NCI-H526 (cell line): ENCODE measurements around the gene SLC8A1.

ENCODE experiments used
- DNase-seq, 2 experiments: peaks; one replicate each; lab custom pipeline; 2025; lab: John Stamatoyannopoulos, UW

SLC8A1 gene

DNA sequence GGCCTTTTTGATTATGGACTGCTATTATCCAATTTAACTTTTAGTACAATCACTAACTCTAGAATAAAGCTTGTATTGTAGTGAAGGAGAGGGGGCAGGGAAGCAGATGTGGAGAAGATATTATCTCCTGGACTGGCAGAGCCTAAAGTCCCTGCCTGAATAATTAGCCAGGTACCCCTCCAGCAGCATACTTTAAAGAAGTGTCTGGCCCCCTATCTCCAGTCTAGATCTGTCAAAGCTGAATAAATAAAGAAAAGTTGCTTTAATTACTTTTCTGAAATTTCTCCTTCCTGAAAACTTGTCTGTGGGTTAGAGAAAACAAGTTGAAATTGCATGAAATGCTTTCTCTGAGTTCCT is 258.2 kb downstream of the SLC8A1 start:
- no peak for DNase-seq

DNA sequence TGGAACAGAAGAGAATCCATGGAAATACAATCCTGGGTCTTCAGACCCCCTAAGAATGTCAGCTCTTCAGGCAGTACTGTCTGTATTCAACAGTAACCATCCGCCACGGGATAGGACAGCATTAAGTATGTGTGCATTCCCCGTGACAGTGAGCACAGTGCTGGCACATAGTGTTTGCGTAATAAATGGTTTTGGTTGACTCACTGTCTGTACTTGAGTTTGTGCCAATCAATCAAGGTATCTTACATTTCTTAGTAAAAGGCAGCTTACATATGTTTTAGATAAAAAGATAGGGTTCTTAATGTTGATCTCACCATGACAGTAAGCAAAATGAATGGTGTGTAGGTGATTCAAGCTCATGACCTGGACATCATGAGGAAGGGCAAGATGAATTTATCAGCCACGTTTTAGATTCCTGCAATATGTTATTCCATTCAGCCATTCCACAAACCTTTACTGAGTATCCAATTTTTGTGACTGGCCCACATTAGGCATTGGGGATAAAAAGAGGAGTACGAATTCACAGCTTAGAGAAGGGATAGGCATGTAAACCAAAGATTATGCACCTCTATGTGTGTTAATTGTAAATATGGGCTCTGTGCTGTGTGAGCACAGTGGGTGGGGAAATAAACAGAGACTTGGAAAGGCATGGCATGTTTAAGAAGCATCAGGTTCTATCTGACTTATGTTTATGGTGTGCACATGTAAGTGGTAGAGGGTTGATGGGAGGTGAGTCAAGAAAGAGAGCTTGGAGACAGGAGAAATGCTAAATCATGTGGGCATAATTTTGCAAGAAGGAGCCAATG is 258.8 kb downstream of the SLC8A1 start:
- no peak for DNase-seq

DNA sequence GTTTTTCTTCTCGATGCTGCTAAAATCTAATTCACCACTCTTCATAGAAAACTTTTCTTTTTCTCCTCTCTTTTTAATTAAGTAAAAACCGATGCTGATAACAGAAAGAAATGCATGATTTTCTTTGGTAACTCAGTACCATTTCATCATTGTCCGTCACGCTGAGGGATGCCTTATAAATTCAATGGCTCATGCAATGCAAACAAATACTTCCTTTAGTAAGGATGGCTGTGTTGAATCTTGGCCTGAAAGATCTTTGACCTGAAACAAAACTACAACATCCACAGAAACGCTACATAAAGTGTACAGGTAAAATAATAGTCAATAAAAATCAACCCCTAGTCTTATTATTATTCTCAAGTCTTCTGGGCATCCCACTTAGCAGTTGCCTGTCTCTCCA is 261.4 kb downstream of the SLC8A1 start:
- DNase-seq, result no peak

DNA sequence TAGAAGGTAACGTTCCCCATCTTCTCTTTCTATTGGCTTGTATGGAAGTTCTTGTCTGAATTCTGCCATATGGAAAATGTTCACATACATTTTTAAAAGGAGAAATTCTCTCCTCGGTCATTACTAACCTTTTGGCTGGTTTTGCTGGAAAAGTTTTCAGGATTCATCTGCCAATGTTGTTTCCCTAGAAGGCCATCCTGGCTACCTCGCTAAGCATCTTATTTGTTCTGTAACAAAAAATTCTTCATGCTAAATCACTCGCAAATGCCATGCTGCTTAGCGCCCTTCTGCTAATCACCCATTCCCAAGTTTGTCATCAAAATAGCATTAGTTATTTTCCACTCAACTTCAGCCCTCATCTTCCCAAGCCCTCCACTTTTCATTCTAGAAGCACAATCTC is 262.0 kb downstream of the SLC8A1 start:
- no peak for DNase-seq

DNA sequence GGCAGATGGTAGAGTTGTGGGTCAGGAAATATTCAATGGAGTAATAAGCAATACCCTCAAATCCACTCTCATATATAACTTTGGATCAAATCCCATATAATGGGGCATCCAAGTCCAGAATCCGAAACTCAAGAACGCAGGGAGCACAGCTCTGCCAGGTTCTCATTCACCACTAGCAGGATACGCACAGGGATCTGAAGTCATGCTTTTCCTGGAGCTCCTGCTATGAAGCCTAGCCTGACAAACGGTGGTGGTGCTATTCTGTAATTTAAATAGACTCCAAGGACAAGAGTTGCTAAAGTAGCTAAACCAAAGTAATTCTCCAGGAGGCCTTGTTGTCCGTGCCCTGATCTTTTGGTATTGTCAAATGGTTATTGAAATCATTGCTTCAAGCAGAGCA is 264.8 kb downstream of the SLC8A1 start:
- no peak for DNase-seq

DNA sequence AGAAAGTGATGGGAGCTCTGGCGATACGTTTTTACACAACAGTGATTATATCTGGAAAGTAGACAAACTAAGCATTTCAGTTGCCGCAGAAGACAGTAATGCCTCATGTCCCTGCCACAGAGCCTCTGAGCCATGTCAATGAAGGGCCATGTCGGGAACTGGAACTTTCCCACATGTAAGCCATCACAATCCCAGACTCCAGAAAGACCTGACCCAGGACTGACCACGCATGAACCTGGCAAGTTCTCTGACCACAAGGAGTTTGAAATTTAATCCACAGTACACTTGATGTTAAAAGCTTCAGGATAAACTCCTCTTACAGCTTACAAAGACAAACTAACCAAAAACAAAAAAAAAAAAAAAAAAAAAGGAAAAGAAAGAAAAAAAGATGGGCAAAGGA is 267.3 kb downstream of the SLC8A1 start:
- DNase-seq, result no peak

DNA sequence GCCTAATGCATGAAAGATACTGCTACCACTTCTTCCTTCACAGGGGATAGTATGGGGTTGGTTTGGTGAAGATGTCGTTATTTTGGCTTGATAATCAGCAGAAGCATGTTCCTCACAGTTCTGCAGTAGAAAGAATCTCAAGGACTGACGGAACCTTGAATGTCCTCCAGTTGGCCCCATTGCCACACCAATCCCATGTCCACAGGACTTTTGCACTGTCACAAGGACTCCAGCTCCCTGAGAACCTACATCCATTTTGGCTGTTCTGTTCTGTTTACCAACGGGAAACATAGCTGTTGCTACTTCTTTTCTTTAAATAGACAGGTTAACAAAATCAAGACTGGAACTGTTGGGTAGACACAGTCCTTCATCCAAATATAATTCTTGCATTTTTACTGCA is 270.0 kb downstream of the SLC8A1 start:
- no peak for DNase-seq

DNA sequence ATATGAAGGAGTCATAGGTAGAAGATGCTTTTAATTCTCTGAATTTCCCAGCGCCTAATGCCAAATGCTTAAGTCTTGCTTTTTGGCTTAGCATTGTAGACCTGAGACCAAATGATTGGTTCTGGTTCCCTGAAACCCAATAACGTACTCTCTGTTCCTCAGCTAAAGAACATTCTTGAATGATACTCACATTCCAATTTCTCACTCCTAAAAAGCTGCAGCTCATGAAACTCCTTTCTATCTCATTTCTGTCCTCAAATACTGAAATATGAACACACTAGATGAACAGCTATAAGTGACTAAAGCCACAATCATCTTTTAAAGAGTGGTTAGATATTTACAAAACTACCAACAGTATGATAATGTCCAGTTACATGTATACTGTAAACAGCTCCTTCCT is 272.1 kb downstream of the SLC8A1 start:
- DNase-seq, result no peak

DNA sequence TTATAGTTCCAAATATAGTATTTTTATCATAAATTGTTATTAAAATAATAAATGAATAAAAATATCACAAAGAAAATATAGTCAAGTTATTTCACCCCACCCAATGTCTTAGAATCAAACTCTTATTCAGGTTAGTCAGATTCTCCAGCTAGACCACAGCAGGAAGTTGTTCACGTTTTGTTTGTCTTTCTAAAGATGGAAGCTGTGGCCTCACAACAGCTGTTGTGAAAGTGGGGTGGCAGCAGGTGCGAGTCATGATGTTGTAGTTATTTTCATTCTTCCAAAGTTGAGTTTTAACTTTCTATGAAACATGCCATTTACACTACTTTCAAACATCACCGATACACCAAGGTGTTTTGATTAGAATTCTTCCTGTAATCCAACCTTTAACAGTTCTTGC is 272.9 kb downstream of the SLC8A1 start:
- DNase-seq, result no peak

DNA sequence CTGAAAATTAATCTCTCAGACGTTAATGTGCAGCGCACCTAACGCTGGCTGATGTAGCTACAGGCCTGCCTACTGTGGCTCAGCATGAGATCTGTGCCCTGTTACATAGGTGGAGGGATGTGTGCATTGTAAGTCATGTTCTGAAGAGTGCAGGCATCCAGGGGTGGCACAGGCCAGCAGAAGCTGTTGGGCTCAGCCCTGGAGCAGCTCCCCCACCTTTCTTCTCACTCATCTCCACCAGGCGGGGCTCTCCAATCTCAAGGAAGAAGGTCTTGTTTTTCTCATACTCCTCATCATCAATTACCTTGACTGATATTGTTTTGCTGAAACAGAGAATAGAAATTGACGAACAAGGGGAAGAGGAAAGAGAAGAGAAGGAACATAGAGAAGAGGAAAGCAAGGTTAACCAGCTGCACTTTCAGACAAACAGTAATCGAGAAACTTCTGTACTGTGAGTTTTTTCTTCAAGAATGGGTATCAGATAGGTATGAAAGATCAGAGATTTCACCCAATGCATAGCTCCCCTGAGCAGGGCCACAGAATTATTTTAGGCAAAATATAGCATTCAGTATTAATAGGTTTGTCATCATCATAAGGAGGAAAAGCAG is 273.6 kb downstream of the SLC8A1 start:
- DNase-seq, result no peak

DNA sequence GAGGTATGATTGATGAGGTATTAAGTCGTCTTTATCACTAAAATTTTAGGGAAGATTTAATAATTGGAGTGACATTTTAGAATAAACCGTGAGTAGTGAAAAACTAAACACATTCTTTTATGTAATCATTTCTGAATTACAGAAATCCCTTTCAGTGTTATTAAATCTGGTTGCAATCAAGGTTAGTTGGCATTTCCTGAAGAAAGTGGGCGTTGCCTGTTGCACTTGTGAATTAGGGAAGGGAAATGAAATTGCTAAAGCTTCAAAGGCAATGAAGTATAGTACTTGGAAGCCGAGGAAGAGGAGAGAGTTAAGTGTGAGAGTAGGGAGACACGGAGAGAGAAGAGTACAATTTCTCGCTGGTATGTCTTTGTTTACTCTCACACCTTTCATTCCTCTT is 274.5 kb downstream of the SLC8A1 start:
- DNase-seq, result no peak

DNA sequence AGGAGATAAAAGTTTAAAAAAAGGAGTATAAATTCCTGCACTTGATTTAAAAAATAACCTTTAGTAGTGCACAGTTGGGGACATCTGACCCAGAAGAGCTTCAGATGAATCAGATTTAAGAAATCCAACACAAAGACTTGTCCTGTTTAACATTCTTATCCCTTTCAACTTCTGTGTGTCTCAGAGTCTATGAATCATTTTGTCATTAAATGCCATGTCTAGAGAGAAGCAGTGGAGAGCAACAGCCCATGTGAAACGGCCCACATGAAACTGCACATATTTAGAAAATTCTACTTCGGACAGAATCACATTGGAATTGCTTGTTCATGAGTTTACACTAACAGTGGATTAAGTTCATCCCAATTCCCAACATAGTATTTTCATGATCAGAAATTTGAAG is 278.6 kb downstream of the SLC8A1 start:
- no peak for DNase-seq

DNA sequence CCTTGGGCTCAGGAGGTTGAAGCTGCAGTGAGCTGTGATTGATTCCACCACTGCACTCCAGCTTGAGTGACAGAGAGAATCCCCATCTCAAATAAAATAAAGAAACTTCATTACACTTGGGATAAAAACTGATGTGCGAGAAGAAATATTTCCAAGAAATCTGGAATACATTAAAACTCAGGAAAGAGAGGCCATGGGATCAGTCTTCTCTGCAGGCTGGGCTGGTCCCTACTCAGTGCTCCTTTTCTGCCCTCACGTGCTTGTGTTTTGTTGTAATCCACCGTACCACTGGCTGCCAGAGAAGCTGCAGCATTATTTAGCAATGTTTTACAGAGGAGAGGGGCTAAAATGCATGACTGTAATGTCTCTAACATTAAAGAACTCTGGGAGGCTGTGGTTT is 282.0 kb downstream of the SLC8A1 start:
- no peak for DNase-seq

DNA sequence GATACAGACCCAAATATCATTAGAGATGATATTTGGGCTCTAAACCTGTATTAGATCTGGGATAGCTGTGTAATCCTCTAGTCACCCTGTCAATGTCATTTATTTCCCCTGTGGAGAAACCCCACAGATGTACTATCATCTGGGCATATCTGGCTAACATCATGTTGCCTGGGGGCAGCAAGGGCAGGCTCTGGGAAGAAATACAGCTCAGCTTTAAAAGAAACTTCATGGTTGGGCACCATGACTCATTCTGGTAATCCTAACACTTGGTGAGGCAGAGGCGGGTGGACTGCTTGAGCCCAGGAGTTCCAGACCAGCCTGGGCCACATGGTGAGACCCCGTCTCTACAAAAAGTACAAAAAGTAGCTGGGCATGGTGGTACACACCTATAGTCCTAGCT is 282.5 kb downstream of the SLC8A1 start:
- DNase-seq, result no peak

DNA sequence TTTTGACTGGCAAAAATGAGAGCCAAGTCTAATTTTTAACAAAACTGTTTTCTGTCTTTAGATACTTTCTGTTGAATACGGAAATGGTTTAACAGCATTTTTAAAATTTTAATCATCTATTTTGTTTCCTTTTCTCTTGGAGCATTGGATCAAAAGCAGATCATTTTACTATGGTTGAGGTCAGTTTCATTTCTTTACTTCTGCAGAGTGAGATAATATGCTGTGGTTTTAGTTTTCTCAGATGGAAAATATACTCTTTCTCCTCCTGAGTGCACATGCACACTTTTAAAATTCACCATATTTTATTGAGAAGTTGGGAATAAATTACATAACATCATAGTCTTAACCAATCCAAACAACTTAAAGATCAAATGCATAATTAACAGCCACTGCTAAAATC is 283.3 kb downstream of the SLC8A1 start:
- no peak for DNase-seq

DNA sequence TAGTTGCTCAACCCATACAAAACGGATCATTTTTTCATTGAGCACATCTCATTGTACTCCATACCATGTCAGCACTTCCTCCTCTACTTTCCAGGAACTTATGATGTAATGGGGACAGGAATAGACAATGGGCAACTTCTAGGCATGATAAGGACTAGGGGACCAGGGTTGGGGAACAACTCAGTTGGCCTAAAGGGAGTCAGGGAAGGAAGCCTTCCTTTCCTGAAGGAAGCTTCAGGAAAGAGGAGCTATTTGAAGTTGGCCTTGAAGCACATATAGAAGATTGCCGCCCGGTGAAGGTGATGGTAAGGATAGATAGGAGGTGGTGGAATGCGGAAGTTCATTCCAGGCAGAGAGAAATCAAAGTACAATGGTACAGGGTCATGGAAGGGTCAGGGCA is 283.9 kb downstream of the SLC8A1 start:
- DNase-seq, result no peak

DNA sequence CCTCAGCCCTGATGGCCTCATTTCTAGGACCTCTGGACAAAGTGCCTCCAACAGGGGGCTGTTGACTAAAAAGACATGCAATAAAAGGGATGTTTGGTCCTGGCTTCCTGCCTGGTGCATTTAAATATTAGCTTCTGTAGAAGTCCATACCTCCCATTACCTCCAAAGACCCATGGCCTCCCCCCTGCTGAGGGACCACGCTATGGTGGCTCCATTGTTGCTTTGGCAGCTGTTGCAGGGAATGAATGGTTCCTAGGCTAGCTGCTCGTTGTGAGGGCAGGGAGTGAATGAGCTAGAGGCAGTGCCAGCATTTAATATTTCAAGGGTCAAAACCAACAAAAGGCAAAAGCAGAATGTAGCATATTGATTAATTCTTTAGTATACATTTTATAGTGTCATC is 285.9 kb downstream of the SLC8A1 start:
- no peak for DNase-seq

DNA sequence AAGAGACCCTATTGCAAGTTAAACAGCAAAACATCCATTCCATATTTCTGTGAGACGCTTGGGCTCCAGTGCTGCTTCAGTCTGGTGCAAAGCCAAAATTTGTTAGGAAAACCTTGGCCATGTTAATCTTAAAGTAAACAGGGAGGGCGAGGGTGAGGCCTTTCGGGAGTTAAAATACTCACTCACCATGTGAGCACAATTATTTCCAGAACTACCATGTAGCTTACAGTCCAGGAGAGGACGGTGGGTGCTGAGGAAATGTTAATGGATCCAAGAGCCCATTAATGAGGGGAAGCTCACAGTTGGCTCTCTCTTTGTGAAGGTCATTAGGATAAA is 286.4 kb downstream of the SLC8A1 start:
- DNase-seq, result no peak

DNA sequence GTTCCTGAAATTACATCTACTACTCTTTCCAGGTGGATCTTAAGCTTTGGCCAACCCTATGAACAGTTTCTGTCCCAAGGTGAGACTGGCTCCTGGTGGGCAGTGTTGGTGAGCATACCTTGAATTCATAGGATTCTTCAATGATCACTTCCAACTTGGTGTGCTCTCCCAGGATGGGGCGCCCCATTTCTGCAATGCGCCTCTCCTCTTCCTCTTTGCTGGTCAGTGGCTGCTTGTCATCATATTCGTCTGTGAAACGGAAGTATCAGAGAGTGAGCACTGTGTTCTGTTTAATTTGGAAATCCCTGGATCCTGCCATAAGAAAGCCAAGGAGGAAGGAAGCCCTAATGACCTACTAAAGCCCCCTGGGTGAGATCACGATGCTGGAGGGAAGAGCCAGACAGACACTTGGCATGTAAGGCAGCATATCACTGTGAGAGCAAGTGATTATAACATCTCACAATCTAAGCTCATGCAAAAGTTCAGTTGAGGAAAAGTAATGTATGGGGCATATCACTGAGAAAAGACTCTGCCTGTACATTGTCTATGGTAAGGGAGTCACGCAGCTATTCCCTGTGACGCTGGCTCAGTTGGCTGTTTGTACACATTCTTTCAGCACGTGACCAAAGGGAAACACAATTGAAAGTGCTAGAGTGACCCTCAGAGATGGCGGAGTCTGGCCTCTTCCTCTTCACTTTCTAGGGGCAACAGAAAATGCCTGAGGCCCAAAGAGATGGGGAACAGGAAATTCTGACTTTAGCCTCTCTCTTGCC is 287.0 kb downstream of the SLC8A1 start:
- DNase-seq, result no peak

DNA sequence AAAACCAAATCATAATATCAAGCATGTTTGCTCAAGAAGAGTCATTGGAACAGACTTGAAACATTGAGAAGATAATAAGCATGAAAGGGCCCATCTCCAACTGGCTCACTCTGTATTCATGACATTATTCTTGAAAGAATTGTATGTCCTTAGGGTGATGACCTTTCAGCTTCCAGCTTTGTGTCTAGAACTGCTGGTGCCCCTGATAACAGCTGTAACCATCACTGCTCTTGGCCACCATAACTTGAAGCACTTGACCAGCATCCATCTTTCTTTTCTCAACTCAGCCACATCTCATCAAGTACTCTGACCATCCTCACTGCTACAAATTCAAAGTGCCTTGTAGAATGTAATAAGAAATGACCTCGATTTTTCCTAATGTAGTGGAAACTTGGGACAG is 289.9 kb downstream of the SLC8A1 start:
- DNase-seq, result no peak

DNA sequence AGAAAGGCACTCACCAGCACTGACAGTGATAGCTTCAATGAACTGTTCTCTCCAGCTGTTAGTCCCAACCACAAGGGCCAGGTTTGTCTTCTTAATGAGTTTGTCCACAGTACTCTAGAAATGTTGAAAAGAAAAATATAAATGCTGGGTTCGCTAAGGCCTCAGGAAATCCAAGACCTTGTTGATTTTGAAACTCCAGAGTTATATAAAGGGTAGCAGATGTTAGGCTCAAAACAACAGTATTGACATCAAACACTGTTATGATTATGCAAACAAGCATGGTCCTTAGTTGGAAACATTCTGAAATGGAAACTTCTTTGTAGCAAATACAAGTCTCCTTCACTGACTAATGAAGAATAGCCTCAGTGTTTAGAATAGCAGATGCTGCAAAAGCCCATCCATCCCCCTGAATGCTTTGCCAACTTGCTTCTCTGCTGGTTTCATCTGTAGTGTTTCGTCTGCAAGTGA is 291.1 kb downstream of the SLC8A1 start:
- DNase-seq, result no peak

DNA sequence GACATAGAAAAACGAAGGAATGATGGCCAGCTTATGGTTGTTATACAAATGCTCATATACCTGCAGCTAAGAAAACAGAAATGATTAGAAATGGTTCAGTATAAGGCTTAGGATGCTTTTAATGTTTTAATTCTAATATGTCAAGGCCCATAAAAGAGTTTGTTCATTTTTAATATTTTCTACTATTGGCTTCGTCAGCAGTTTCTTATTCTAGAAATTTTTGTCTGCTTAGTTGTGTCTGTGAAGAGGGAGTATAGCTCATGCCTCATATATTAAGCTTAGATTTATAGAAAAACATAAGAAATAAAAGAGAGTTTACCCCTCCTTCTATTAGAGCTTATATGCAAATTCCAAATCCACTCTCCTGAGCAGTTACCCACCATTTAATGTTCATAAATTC is 292.6 kb downstream of the SLC8A1 start:
- DNase-seq, result no peak

DNA sequence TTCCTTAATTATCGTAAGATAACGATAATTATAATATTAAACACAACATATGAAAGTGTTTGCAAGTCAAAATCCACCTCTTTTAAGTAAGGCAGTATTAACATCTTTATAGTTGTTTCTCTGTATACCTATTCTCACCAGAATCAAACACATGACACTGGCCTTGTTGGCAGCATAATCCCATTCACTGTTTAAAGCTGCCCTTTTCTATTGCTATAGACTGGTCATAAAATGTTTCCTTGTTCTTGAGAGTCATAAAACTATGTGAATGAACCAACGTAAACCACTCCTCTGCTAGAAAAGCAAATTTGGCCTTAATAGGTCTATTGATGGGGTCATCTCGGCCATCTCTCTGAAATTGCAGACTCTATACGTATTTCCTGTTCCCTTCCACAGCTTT is 293.1 kb downstream of the SLC8A1 start:
- DNase-seq, result no peak
